ENCODE results near the gene REEP2. TPM values are rescaled to one million over a fixed set of nuclear protein-coding genes. Genes with fewer than 3 reads are reported as not detected.

REEP2 gene
- total RNA-seq, 1 experiment from 2014 or later, result 4.5 TPM

GRCh38 chr5:138452720-138453119, 13.9 kb downstream of the REEP2 start:
- DNase-seq, result no peak
- no peaks in the 10 kb centered on the region for H3K36me3 ChIP-seq (ENCODE audit: control insufficient read depth, insufficient read depth, low read length)
- no peaks in the 10 kb centered on the region for H3K4me1 Mint-ChIP-seq (ENCODE audit: low read depth, unreplicated experiment)
- no peak overlapping the region for H3K4me3 Mint-ChIP-seq (ENCODE audit: unreplicated experiment)
- H3K9me3 ChIP-seq, result no peaks in the 10 kb centered on the region
- intact Hi-C loops (cut with micrococcal nuclease; ENCODE audit: unreplicated experiment), result no loop called here
- H3K4me3 ChIP-seq (ENCODE audit: low read depth, low read length), result no peak overlapping the region
- no peaks in the 10 kb centered on the region for H3K4me1 ChIP-seq
- no peaks in the 10 kb centered on the region for H3K36me3 Mint-ChIP-seq (ENCODE audit: insufficient read depth, unreplicated experiment)
- CTCF ChIA-PET, result interaction anchor here (0.7 to 1.6 kb wide), 3 partner anchors 11 to 51 kb away, joined by 3 read pairs; no protein-coding TSS in a partner anchor
- H3K27me3 ChIP-seq (replicated peaks; ENCODE audit: control insufficient read depth, insufficient read depth, low read length), result no peaks in the 10 kb centered on the region
- no peak overlapping the region for H3K27ac Mint-ChIP-seq (ENCODE audit: unreplicated experiment)
- no peaks in the 10 kb centered on the region for H3K9me3 Mint-ChIP-seq (ENCODE audit: unreplicated experiment)
- POLR2A ChIA-PET, result no interaction called here
- no peak for TF ChIP-seq CTCF (IDR thresholded peaks at IDR 0.05; ENCODE audit: insufficient read depth in 1 of 2, low read depth in 1 of 2, low read length in 1 of 2, severe bottlenecking in 1 of 2, unreplicated experiment in 1 of 2)
- H3K27me3 Mint-ChIP-seq (ENCODE audit: insufficient read depth, unreplicated experiment), result no peaks in the 10 kb centered on the region
- no TSS peak for BruUV-seq (replicated peaks)

- no TSS peak for BruUV-seq (replicated peaks)
- Histone ChIP-seq H3K4me3 (ENCODE audit: low read depth, low read length) (no peak overlapping the region), H3K4me1 (no peaks in the 10 kb centered on the region), H3K9me3 (no peaks in the 10 kb centered on the region), H3K36me3 (ENCODE audit: control insufficient read depth, insufficient read depth, low read length) (no peaks in the 10 kb centered on the region), H3K27me3 (replicated peaks; ENCODE audit: control insufficient read depth, insufficient read depth, low read length) (no peaks in the 10 kb centered on the region)
- TF ChIP-seq CTCF (IDR thresholded peaks at IDR 0.05; ENCODE audit: insufficient read depth in 1 of 2, low read depth in 1 of 2, low read length in 1 of 2, severe bottlenecking in 1 of 2, unreplicated experiment in 1 of 2), result no peak
- ChIA-PET POLR2A (no interaction called here), CTCF (no interaction called here)
- no peak for DNase-seq
- intact Hi-C loops (cut with micrococcal nuclease; ENCODE audit: unreplicated experiment), result no loop called here
- Mint-ChIP-seq H3K4me3 (ENCODE audit: unreplicated experiment) (no peak overlapping the region), H3K4me1 (ENCODE audit: low read depth, unreplicated experiment) (no peaks in the 10 kb centered on the region), H3K36me3 (ENCODE audit: insufficient read depth, unreplicated experiment) (no peaks in the 10 kb centered on the region), H3K27ac (ENCODE audit: unreplicated experiment) (no peak overlapping the region), H3K9me3 (ENCODE audit: unreplicated experiment) (no peaks in the 10 kb centered on the region), H3K27me3 (ENCODE audit: insufficient read depth, unreplicated experiment) (no peaks in the 10 kb centered on the region)
Measured at GRCh38 chr5:138453590-138453989, 14.7 kb downstream of the REEP2 start.

GRCh38 chr5:138454121-138454520, 15.3 kb downstream of the REEP2 start:
- intact Hi-C loops (cut with micrococcal nuclease; ENCODE audit: unreplicated experiment), result no loop called here
- Histone ChIP-seq H3K36me3 (ENCODE audit: control insufficient read depth, insufficient read depth, low read length) (no peaks in the 10 kb centered on the region), H3K9me3 (no peaks in the 10 kb centered on the region), H3K4me1 (no peaks in the 10 kb centered on the region), H3K27me3 (replicated peaks; ENCODE audit: control insufficient read depth, insufficient read depth, low read length) (no peaks in the 10 kb centered on the region), H3K4me3 (ENCODE audit: low read depth, low read length) (no peak overlapping the region)
- DNase-seq, result no peak
- H3K4me3 Mint-ChIP-seq (ENCODE audit: unreplicated experiment), result no peak overlapping the region
- H3K4me1 Mint-ChIP-seq (ENCODE audit: low read depth, unreplicated experiment), result no peaks in the 10 kb centered on the region
- TF ChIP-seq CTCF (IDR thresholded peaks at IDR 0.05; ENCODE audit: insufficient read depth in 1 of 2, low read depth in 1 of 2, low read length in 1 of 2, severe bottlenecking in 1 of 2, unreplicated experiment in 1 of 2), result no peak
- BruUV-seq (replicated peaks), result no TSS peak
- H3K9me3 Mint-ChIP-seq (ENCODE audit: unreplicated experiment), result no peaks in the 10 kb centered on the region
- ChIA-PET POLR2A (no interaction called here), CTCF (interaction anchor here (0.6 to 1.4 kb wide), 2 partner anchors 39 to 49 kb away, joined by 4 to 5 read pairs; no protein-coding TSS in a partner anchor)
- H3K27ac Mint-ChIP-seq (ENCODE audit: unreplicated experiment), result no peak overlapping the region
- no peaks in the 10 kb centered on the region for H3K27me3 Mint-ChIP-seq (ENCODE audit: insufficient read depth, unreplicated experiment)
- no peaks in the 10 kb centered on the region for H3K36me3 Mint-ChIP-seq (ENCODE audit: insufficient read depth, unreplicated experiment)
